ENCODE results near the gene ZNF83. TPM values are rescaled to one million over a fixed set of nuclear protein-coding genes. Genes with fewer than 3 reads are reported as not detected.

The ZNF83 gene
- total RNA-seq, 2 experiments from 2014 or later, result 58.7 to 60.2 TPM

DNA sequence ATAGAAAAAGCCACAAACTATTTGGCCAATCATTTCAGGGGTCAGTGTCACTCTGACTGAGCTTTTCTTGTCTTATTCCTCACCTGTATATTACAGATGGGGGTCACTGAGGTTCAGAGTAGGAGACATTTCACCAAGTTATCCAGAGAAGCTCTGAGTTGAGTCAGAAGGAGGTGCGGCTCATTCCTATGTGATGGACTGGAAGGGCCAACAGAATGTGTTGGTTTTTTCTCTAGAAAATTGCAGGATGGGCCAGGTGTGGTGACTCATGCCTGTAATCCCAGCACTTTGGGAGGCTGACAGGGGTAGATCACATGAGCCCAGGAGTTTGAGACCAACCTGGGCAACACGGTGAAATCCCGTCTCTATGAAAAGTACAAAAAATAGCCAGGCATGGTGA, 24.5 kb upstream of the ZNF83 start:
- no peak for ATAC-seq (ENCODE audit: poor library complexity)
- Mint-ChIP-seq H3K9me3 (no peaks in the 10 kb centered on the region), H3K27ac (no peak overlapping the region), H3K4me1 (ENCODE audit: low read depth) (no peaks in the 10 kb centered on the region), H3K36me3 (ENCODE audit: low read depth) (peaks cover 80% of the 10 kb centered on the region), H3K27me3 (no peaks in the 10 kb centered on the region), H3K4me3 (no peak overlapping the region)
- Histone ChIP-seq H3K36me3 (ENCODE audit: insufficient read depth, low read length) (peaks cover 25% of the 10 kb centered on the region), H3K9me3 (ENCODE audit: control insufficient read depth in 1 of 2, insufficient read depth in 1 of 2, low read length in 2 of 2) (peaks cover 0 to 4% of the 10 kb centered on the region in 2 experiments), H3K27ac (ENCODE audit: low read depth in 1 of 2, low read length in 2 of 2) (no peak overlapping the region), H3K4me3 (ENCODE audit: low read length) (no peak overlapping the region), H3K4me1 (ENCODE audit: insufficient read depth, low read length) (no peaks in the 10 kb centered on the region), H3K27me3 (ENCODE audit: control insufficient read depth in 1 of 2, insufficient read depth in 2 of 2, low read length in 2 of 2) (no peaks in the 10 kb centered on the region)
- CTCF ChIA-PET, result no interaction called here
- intact Hi-C loops (cut with DNase I, micrococcal nuclease), result no loop called here
- TF ChIP-seq, protein P1, sequence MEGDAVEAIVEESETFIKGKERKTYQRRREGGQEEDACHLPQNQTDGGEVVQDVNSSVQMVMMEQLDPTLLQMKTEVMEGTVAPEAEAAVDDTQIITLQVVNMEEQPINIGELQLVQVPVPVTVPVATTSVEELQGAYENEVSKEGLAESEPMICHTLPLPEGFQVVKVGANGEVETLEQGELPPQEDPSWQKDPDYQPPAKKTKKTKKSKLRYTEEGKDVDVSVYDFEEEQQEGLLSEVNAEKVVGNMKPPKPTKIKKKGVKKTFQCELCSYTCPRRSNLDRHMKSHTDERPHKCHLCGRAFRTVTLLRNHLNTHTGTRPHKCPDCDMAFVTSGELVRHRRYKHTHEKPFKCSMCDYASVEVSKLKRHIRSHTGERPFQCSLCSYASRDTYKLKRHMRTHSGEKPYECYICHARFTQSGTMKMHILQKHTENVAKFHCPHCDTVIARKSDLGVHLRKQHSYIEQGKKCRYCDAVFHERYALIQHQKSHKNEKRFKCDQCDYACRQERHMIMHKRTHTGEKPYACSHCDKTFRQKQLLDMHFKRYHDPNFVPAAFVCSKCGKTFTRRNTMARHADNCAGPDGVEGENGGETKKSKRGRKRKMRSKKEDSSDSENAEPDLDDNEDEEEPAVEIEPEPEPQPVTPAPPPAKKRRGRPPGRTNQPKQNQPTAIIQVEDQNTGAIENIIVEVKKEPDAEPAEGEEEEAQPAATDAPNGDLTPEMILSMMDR (IDR thresholded peaks at IDR 0.05), result no peak
- POLR2A ChIA-PET, result no interaction called here
- DNase-seq, result no peak

DNA sequence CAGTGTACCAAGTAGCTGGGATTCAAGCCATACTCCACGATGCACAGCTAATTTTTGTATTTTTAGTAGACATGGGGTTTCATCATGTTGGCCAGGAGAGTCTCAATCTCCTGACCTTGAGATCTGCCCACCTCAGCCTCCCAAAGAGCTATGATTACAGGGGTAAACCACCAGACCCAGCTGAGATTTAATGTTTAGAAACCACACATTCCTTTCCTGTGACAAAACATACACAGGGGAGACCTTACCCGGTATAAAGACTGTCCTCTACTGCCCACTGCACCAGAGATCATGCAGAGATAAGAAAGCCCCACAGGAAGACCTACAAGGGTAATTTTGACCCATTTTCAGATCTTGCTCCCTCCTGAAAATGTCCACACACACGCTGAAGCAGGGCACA, 22.8 kb upstream of the ZNF83 start:
- no peak for DNase-seq
- Histone ChIP-seq H3K4me1 (ENCODE audit: insufficient read depth, low read length) (no peaks in the 10 kb centered on the region), H3K27ac (ENCODE audit: low read depth in 1 of 2, low read length in 2 of 2) (no peak overlapping the region), H3K4me3 (ENCODE audit: low read length) (no peak overlapping the region), H3K27me3 (ENCODE audit: control insufficient read depth in 1 of 2, insufficient read depth in 2 of 2, low read length in 2 of 2) (no peaks in the 10 kb centered on the region), H3K9me3 (ENCODE audit: control insufficient read depth in 1 of 2, insufficient read depth in 1 of 2, low read length in 2 of 2) (peaks cover 0 to 4% of the 10 kb centered on the region in 2 experiments), H3K36me3 (ENCODE audit: insufficient read depth, low read length) (peaks cover 34% of the 10 kb centered on the region)
- H3K27me3 Mint-ChIP-seq, result no peaks in the 10 kb centered on the region
- H3K9me3 Mint-ChIP-seq, result no peaks in the 10 kb centered on the region
- no peaks in the 10 kb centered on the region for H3K4me1 Mint-ChIP-seq (ENCODE audit: low read depth)
- TF ChIP-seq, protein P1 (IDR thresholded peaks at IDR 0.05), result no peak
- POLR2A ChIA-PET, result no interaction called here
- peaks cover 80% of the 10 kb centered on the region for H3K36me3 Mint-ChIP-seq (ENCODE audit: low read depth)
- CTCF ChIA-PET, result no interaction called here
- intact Hi-C loops (cut with DNase I, micrococcal nuclease), result no loop called here
- no peak for ATAC-seq (ENCODE audit: poor library complexity)
- no peak overlapping the region for H3K27ac Mint-ChIP-seq
- no peak overlapping the region for H3K4me3 Mint-ChIP-seq

DNA sequence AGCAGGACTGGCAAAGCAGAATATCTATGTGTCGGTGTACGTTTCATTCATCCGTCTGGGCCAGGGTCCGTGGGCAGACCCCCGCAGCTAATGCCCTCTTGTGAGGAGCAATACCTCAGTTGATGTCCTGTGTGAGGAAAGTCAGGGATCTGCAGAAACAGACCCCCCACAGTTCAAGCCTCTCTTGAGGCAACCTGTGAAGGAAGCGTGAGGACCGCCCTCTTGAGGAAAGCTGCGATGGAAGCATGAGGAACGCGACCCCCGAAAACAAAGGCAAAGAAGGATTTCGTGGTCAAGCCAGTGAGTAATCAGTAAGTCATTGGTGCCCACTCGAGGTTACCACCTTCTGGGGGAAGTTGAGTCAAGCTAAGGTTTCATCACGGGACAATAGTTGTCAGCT, 20.9 kb upstream of the ZNF83 start:
- ChIA-PET POLR2A (no interaction called here), CTCF (interaction anchor here (0.6 kb wide), 1 partner anchor 64 kb away, joined by 3 read pairs; no protein-coding TSS in a partner anchor)
- no peak overlapping the region for H3K4me3 Mint-ChIP-seq
- Histone ChIP-seq H3K4me3 (ENCODE audit: low read length) (no peak overlapping the region), H3K27ac (ENCODE audit: low read depth in 1 of 2, low read length in 2 of 2) (no peak overlapping the region), H3K9me3 (ENCODE audit: control insufficient read depth in 1 of 2, insufficient read depth in 1 of 2, low read length in 2 of 2) (peaks cover 0 to 4% of the 10 kb centered on the region in 2 experiments), H3K36me3 (ENCODE audit: insufficient read depth, low read length) (peaks cover 53% of the 10 kb centered on the region), H3K4me1 (ENCODE audit: insufficient read depth, low read length) (no peaks in the 10 kb centered on the region), H3K27me3 (ENCODE audit: control insufficient read depth in 1 of 2, insufficient read depth in 2 of 2, low read length in 2 of 2) (no peaks in the 10 kb centered on the region)
- peaks cover 93% of the 10 kb centered on the region for H3K36me3 Mint-ChIP-seq (ENCODE audit: low read depth)
- no peaks in the 10 kb centered on the region for H3K4me1 Mint-ChIP-seq (ENCODE audit: low read depth)
- ATAC-seq (ENCODE audit: poor library complexity), result no peak
- intact Hi-C loops (cut with DNase I, micrococcal nuclease), result no loop called here
- no peaks in the 10 kb centered on the region for H3K27me3 Mint-ChIP-seq
- TF ChIP-seq, protein P1 (IDR thresholded peaks at IDR 0.05), result no peak
- no peaks in the 10 kb centered on the region for H3K9me3 Mint-ChIP-seq
- DNase-seq, result no peak
- H3K27ac Mint-ChIP-seq, result no peak overlapping the region
